HG02571 (cell line): ENCODE results near the gene BLOC1S4.
"Not testable (repeated sequence)": the region's sequence is repeated elsewhere in the genome, so short reads cannot be mapped to it uniquely, and the experiment has no call there.

Experiments used
- ATAC-seq: cut with Tn5 transposase; IDR thresholded peaks from one replicate; pipeline ENCODE4 v1.9.1; 2021; ENCODE audit warnings: mild to moderate bottlenecking, moderate library complexity; ENCODE audit not compliant: unreplicated experiment

Gene BLOC1S4

DNA sequence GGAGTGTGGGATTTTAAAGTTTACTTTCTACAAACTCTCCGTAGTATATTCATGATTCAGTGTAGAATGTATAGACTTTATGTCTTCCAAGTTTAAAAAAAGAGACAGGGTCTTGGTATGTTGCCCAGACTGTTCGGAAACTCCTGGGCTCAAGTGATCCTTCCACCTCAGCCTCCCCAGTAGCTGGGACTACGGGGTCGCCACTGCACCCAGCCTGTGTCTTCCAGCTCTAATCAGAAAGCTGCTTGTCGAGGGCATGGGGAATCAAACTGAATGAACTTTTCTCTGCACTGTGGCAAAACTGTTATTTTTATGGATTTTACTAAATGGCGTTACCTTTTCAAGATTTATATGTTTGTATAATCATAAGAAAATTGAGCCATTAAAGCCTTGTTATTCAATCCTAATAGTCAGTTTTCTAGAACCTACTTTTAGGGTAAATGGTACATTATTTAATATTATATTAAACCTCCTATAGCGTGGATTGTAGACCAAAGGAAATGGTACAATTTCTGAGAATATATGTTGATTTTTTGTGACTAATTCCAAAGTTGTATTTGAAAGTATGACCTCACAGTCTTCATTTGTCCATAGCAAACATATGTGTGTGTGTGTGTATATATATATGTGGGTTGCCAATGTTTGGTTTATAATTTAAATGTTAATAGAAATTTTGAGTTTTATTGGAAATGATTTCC is 1.1 kb downstream of the BLOC1S4 start:
- no peak for ATAC-seq

DNA sequence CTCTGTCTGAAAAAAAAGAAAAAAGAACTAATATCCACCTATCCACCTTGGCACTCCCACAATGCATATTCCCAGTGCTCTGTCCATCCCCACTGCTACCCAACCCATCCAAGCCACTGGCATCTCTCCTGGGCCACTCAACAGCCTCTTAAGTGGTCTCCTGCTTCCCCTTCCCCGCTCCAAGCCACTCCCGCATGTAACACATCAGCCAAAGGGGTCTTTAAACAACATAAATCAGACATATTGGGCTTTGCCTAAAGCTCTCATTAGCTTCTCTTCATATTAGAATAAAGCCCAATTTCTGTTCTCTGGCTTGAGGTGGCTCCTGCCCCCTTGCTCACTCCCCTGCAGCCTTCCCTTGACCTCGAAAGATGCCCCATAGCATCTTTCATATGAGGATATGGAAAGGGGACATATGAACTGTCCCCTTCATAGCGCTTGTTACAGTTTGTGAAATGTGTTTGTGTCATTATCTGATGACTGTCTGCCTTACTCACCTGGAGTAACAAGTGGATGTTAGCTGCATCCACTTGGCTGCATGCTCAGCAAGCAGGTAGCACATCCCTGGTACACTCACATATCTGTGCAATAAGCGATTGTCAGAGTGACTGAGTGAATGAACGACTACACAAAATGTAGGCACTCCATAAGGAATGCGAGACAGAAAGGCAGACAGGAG is 3.1 kb downstream of the BLOC1S4 start:
- no peak for ATAC-seq

DNA sequence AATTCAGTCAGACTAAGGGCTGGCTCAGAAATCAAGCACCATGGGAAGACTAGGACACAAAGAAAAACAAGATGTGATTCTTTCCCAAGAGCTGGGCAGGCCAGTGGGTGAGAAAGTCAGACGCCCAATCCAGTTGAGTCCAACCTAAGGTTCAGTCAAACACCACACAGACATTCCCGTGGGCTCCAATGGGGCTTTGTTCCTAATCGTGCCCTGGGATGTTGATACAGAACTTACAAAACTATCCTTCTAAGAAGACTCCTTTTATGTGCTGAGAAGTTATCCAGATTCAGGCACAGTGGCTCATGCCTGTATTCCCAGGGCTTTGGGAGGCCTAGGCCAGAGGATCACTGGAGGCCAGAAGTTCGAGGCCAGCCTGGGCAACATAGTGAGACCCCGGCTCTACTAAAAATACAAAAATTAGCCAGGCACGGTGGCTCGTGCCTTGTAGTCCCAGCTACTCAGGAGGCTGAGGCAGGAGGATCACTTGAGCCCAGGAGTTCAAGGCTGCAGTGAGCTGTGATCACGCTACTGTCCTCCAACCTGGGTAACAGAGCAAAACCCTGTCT is 3.7 kb downstream of the BLOC1S4 start:
- ATAC-seq, result no peak

DNA sequence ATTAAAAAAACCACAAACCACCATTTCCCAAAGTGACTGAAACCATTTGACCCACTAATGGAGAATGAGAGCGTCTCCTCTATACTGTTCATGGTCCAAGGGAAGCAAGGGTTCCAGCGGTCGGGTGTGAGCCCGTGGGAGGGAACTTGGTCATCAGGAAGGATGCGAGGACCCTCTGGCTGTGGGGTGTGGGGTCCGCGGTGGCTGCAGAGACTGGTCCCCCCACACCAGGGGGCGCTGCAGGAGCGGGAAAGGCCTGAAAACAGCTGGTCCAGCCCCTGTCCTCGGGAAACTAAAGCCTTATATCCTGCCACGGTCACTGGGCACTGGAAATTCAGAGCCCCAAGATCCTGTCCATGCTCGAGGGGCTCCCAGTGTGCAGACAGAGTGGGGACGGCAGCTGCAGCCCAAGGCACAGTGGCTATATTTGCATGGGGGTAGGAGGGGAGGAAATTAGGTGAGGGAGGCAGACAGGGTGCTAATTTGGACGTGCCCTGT is 4.3 kb downstream of the BLOC1S4 start:
- ATAC-seq, result no peak

DNA sequence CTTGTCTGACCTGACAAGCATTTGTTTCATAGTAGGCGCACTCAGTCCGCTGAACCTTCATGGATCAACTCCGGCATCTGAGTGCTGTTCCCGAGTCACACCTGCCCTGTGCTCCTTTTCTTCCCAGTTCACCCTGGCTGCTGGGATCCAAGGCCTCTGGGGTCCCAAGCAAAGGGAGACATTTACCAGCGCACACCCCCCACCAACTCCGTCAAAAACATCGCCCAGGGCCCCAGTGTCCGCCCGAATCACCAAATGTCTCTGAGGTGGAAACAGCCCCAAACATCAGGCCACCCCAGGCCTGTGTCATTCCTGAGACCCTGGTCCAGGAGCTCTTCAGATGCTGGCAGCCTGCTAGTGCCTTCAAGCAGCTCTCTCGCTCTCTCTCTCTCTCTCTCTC is 5.1 kb downstream of the BLOC1S4 start:
- ATAC-seq, result no peak

DNA sequence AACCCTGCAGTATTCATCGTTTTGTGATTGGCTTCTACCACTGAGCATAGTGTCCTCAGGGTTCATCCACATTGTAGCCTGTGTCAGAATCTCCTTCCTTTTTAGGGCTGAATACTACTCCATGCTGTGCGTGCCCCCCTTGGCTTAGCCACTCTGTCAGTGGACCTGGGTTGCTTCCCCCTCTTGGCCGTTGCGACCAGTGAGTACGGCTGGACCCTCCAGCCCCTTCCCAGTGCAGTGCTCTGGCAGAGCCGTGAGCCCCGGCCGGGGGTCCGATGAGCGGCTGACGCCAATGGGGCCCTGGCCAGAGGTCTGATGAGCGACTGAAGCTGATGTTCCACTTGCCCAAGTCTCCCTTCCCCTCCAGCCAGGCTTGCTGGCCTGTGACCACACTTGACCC is 6.9 kb downstream of the BLOC1S4 start:
- no peak for ATAC-seq

DNA sequence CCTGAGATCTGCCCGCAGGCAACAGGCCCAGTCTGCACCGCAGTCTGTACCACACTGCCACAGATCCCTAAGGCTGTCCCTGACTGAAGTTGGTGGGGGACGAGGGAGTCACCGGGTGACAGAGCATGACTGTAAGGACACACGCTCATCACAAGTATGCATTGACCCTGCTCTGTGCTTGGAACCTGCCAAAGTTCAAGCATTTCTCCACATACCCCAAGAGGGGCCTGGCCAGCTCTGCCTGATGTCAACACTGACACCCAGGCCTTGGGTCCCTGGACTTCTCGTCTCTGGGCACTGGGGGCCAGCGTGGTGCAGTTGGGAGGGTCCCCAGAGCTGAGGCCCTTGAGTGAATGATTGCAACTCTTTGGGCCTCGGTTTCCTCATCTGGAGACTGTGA is 7.9 kb downstream of the BLOC1S4 start:
- ATAC-seq, result no peak

DNA sequence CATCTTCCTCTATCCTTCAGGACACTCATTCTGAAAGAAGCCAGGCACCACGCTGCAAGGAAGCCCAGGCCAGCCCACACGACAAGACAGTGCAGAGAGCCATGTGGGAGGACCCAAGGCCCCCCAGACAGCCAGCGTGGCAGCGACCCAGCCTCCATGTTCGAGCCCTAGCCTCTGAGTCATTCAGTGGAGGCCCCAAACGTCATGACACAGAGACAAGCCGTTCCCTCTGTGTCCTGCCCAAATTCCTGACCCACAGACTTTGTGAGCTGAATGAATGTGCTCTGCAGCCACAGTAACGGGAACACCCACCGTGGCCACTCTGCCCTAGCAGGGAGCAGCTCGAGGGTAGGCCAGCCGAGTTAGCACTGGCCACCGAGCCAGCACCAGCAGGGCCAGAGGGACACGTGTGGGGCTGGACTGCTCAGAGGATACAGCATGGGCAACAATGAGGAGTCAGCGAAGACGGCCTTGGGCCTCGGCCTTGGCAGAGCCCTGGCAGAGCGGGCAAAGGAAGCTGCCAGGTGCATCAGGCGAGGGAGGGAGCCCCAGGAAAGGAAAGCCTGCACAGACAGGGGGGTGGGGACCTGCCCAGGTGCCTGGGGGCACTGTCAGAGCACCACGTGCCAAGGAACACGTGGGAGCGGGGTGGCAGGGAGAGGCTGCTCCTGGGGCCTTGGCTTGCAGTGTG is 8.6 kb downstream of the BLOC1S4 start:
- no peak for ATAC-seq

DNA sequence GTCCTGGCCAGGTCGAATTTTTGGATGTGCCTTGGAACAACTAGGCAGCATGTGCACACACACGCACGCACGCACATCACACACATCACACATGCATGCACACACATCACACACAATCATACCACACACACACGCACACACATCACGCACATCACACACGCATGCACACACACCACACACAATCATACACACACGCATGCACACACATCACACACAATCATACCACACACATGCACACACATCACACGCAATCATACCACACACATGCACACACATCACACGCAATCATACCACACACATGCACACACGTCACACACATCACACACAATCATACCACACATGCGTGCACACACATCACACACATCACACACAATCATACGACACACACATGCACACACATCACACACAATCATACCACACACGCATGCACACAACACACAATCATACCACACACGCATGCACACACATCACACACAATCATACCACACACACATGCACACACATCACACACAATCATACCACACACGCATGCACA is 9.5 kb downstream of the BLOC1S4 start:
- not testable (repeated sequence) for ATAC-seq

DNA sequence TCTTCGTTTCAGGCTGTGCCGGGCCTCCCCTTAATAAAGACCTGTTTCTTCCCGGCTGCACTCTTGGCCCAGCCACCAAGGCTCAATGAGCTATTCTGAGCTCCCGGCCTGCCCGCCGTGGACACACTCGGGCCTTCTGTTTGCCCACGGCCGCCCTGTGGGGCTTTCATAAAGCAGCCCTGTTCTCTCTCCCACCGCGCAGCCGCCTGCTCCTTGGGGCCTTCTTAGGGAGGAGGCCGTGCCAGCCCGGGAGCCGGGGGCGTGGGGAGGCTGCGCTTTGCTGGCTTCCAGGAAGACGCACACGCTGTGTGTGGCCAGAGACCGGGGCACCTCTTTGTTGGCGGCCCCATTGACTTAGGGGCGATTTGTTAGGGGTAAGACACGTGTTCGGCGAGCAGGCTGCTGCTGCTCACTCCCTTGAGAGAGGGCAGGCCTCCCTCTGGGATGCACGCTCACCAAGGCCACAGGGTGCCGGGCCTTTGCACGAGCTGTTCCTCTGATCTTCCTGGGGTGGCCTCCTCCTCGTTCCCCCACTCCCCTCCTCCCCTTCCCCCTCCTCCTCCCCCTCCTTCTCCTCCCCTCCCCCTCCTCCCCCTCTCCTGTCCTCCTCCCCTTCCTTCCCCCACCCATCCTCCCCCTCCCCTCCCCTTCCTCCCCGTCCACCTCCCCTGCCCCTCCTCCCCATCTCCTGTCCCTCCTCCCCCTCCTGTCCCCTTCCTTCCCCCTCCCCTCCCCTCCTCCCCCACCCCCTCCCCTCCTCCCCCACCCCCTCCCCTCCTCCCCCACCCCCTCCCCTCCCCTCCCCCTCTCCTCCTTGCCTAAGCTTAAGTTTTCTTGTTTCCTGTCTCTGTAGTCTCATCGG is 11.3 kb downstream of the BLOC1S4 start:
- ATAC-seq, result no peak

DNA sequence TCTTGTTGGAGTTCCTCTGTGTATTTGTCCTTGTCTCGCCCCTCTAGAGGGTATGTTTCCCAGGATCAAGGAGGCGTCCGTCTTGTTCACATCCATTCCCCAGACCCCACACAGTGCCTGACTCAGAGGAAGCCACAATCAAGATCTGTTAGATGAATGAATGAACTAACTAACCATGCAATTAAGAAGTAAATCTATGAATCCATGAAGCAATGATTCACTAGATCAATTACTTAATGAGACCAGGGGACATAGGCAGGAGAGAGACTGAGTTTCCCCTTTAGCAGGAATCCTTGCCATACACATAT is 11.9 kb downstream of the BLOC1S4 start:
- no peak for ATAC-seq

DNA sequence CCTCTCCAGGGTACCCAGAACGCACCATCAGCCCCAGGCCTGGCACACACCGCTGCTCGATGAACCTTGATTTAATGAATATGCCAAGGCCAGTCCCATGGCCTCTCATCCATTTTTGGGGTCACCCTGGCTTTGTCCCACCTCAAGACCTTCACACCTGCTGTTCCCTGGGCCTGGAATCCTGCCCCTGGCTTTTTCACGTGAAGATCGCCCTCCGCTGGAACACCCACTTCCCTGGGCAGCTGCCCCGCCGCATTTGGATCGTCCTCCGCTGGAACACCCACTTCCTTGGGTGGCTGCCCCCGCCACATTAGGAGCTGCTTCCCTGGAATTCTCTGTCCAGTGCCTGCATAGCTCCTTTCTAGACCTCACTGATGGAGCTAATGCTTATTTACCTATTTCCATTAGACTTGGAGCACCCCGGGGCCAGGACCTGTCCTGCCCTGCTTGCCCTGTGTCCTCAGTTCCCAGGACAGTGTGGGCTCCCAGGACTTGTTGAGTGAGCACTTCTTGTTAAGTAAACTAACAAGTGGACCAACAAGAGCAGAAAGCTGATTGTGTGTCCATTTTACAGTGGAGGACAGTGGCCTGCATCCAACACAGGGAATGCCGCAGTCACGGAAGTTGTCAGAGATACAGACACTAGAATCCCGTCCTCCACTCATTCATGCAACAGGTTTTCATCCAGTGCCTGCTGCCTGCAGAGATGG is 12.5 kb downstream of the BLOC1S4 start:
- ATAC-seq, result no peak

DNA sequence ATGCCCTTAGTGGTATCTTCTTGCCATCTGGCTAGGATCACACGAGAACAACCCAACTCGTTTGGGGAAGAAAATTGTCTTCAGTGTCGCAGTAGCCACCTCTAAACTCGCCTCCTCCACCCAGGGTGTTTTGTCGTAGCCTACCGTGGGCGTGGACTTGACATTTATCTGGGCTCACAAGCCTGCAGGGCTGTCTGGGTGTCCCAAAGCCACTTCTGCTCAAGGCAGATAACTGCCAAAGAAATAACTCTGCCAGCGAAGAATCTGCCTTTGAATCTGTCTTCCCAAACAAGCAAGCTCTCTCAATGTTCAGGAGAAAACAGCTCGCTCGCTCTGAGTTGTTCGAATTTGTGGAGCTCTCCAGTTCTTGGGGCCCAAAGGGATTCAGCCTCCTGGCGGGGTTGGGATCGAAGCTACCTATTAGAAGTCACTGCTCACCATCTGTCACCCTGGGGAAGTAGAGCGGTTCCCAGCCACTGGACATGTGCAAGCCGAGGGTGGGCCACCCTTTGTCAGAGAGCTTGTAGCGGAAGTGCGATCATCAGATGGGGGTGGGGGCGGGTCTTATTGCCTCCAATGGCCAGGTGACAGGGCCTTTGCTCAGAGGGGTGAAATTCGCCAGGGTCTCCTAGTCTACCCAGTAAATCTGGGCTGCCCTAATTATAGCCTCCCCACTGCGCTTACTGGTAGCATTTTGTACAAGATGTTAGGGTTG is 14.8 kb downstream of the BLOC1S4 start:
- ATAC-seq, result no peak

DNA sequence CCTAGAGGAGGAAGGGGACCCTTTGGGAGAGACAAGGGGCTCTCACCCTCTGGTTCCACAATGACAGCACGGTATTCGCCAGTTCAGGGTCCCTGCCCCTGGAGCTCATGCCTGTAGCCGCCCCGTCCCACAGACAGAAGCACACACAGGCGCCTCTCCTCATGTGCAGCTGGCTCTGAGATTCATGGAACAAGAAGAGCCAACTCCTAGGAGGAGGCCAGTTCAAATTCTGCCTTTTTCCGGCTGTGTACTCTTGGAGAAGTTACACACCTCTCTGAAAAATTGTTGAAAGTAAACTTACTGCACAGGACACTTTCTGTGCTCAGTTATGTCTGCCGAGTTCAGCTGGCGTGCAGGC is 15.3 kb downstream of the BLOC1S4 start:
- ATAC-seq, result no peak

DNA sequence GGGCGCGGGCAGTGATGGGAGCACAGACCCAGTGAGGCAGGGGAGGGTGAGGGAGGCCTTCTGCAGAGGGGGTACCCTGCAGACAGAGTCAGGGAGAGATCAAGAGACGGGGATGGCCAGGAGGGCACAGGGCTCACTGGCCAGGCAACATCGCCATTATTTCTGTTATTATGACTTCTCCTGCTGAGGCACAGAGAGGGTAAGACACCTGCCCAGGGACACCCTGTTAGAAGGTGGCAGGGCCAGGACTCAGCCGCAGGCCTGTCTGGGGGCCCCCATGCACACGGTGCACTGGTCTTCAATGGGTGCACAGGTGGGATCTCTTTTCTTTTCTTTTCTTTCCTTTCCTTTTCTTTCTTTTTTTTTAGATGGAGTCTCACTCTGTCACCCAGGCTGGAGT is 15.8 kb downstream of the BLOC1S4 start:
- no peak for ATAC-seq

DNA sequence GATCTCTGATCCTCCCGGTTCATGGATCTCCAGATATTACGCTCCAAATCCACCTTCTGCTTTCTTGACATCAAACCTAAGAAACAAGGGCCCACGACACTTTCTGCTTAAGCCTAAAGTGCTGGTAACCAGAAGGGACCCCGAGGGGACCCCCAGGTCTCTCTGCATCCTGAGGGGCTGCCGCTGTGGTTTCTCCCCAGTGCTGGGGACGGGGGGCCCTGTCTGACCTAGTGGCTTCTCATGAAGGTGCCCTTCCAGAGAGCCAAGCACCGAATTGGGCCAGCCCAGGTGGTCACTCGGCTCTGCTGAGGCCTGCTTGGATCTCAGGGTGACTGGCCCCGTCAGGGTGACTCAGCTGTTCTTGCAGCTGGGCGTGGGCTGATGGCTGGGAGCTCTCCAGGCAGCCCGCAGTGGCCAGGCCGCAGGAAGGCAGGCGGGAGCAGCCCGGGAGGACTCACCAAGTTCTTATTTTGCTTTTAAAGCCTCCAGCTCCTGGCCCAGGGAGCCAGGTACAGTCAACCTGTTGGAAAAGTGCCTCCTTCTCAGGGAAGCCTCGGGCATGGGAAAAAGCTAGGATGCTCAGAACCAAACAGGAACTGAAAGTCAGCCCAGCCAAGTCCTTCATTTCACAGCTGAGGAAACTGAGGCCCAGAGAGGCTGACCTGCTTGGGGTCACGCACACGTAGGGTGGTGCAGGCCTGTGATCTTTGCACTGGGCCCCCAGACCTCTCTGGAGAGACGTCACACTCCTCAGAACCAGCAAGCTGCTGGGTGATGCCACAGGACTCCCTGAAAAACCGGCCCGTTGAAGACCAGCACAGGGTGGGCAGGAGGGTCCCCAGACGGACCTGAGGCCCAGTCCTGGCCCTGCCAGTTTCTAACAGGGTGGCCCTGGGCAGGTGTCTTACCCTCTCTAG is 16.7 kb downstream of the BLOC1S4 start:
- ATAC-seq, result no peak

DNA sequence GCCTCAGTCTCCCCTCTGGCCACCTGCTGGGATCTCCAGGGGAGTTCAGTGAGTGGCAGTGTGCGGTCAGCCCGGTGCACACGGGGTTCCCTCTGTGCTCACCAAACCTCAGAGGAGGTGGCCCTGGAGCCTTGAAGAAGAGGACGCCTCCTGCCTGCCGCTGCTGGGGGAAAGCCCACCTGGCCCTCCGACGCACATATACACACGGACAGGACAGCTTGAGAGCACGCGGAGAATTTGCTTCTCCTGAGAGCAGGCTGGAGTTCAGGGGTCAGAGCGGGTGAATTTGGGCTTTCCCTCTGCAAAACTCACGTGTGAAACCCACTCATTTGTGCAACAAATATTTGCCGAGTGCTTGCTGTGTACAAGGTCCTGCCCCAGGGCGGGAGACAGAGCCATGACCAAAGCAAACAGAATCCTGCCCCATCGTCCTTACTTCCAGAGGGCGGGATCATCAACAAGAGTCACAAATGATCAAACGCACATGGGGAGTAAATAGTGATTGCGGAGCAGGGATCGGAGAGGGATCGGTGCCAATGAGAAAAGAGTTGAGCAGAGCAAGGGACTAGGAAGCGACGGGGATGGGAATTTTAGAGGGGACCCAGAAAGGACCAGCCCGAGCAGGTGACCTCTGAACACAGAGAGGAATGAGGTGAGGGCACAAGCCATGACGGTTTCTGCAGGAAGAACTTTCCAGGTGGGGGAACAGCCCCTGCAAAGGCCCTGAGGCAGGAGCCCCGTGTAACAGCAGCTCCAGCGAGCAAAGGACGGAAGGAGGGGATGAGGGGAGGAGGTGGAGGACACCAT is 17.6 kb downstream of the BLOC1S4 start:
- ATAC-seq, result no peak
